ENCODE measurements around the gene MSI2.

GRCh38 chr17:57363998-57364643, 107.8 kb downstream of the MSI2 start:
- TF ChIP-seq CTCF (IDR thresholded peaks at IDR 0.05) = no peak
- TF ChIP-seq POLR2A (IDR thresholded peaks at IDR 0.05) = no peak
- no peak for TF ChIP-seq POLR2AphosphoS5 (IDR thresholded peaks at IDR 0.05)
